Esophagus muscularis mucosa (tissue), 4 donors: Measurements from ENCODE around the gene HOXB7. TPM values are rescaled to one million over a fixed set of nuclear protein-coding genes. Genes with fewer than 3 reads are reported as not detected.

Experiments used
- DNase-seq: peaks from one replicate; pipeline ENCODE4 v3.0.0-alpha.2; 2017; ENCODE audit errors: extremely low spot score
- H3K27ac ChIP-seq, 4 donors: fragments of 200-600 bp; sonication (generic); replicated peaks in 1 of 4; 1 replicate in 3 of 4; 2 replicates in 1 of 4; pipeline ENCODE4 v1.5.1; 2016 to 2019; ENCODE audit warnings: mild to moderate bottlenecking in 1 of 4
- H3K27me3 ChIP-seq, 4 donors: fragments of 200-600 bp; sonication (generic); one replicate each; pipeline versions ENCODE4 v1.5.1 to v1.6.0; 2016 to 2019
- H3K36me3 ChIP-seq, 4 donors: fragments of 200-600 bp; sonication (generic); one replicate each; pipeline ENCODE4 v1.5.1; 2016 to 2019
- H3K4me1 ChIP-seq, 4 donors: fragments of 200-600 bp; sonication (generic); one replicate each; pipeline ENCODE4 v1.5.1; 2016 to 2019
- H3K4me3 ChIP-seq, 4 donors: fragments of 200-600 bp; sonication (generic); 1 replicate in 2 of 4; 2 replicates in 2 of 4; pipeline ENCODE4 v1.5.1; 2016 to 2019; ENCODE audit warnings: mild to moderate bottlenecking in 4 of 4, moderate library complexity in 1 of 4
- H3K9me3 ChIP-seq, 4 donors: fragments of 200-600 bp; sonication (generic); 1 replicate in 3 of 4; 2 replicates in 1 of 4; pipeline ENCODE4 v1.5.1; 2016 to 2019
- CTCF ChIP-seq, 3 experiments: fragments of 200-600 bp in 2 of 3; fragments of 450-650 bp in 1 of 3; sonication (generic) in 2 of 3; IDR thresholded peaks; one replicate each; pipeline ENCODE4 v1.5.1; 2017 to 2019; ENCODE audit warnings: antibody characterized with exemption in 3 of 3, mild to moderate bottlenecking in 2 of 3, moderate library complexity in 1 of 3
- EP300 ChIP-seq: sonication (generic); formaldehyde crosslinking; IDR thresholded peaks from one replicate; pipeline ENCODE4 v1.6.1; 2017; ENCODE audit warnings: antibody characterized with exemption
- POLR2A ChIP-seq: fragments of 450-650 bp; IDR thresholded peaks from one replicate; pipeline ENCODE4 v1.6.1; 2017; ENCODE audit warnings: antibody characterized with exemption, moderate library complexity, mild to moderate bottlenecking, low read depth
- POLR2AphosphoS5 ChIP-seq, 2 donors: sonication (generic); formaldehyde crosslinking; IDR thresholded peaks; one replicate each; pipeline ENCODE4 v1.6.1; 2017; ENCODE audit warnings: antibody characterized with exemption in 2 of 2
- WGBS: methylation state at CpG from one replicate; pipeline ENCODE4 v1.1.5; 2018; 5-methylcytosine and 5-hydroxymethylcytosine counted together
- intact Hi-C: fragments of 100-400 bp; cut with DNase I; formaldehyde crosslinking; loops from one replicate; pipeline ENCODE4 v1.15.1; 2023
- total RNA-seq, 4 donors: library from RNA; depleted of rRNA; stranded (reverse); fragments of >200 nt; gene quantifications; one replicate each; pipeline versions ENCODE4 v1.1.0 to v1.2.1, GENCODE V29; 2016

HOXB7 gene
- total RNA-seq, 4 donors from 2014 or later = 0.52 to 1.7 (median 0.66) TPM

GRCh38 chr17:48643697-48644012, 32.8 kb upstream of the HOXB7 start:
- peaks cover 11 to 21% (median 19%) of the 10 kb centered on the region in 4 donors for H3K4me1 ChIP-seq
- H3K27me3 ChIP-seq = peaks cover 4 to 100% (median 80%) of the 10 kb centered on the region in 4 donors
- H3K9me3 ChIP-seq = no peaks in the 10 kb centered on the region
- DNase-seq = no peak
- intact Hi-C loops = no loop called here
- TF ChIP-seq CTCF (IDR thresholded peaks at IDR 0.05) (no peak), POLR2AphosphoS5 (IDR thresholded peaks at IDR 0.05) (no peak), POLR2A (no peak), EP300 (no peak)
- no peaks in the 10 kb centered on the region for H3K36me3 ChIP-seq
- no peak overlapping the region for H3K4me3 ChIP-seq
- H3K27ac ChIP-seq = no peak overlapping the region

- Histone ChIP-seq H3K36me3 (no peaks in the 10 kb centered on the region), H3K27ac (no peak overlapping the region), H3K4me3 (no peak overlapping the region), H3K4me1 (peaks cover 11 to 21% (median 19%) of the 10 kb centered on the region in 4 donors), H3K9me3 (no peaks in the 10 kb centered on the region), H3K27me3 (peaks cover 4 to 100% (median 78%) of the 10 kb centered on the region in 4 donors)
- TF ChIP-seq EP300 = no peak
- no peak for TF ChIP-seq POLR2A
- no peak for TF ChIP-seq POLR2AphosphoS5 (IDR thresholded peaks at IDR 0.05)
- no peak for TF ChIP-seq CTCF (IDR thresholded peaks at IDR 0.05)
- intact Hi-C loops = no loop called here
- 39% methylated on average over 18 of the region's 23 CpGs for WGBS
- no peak for DNase-seq
These were observed 32.3 kb upstream of the HOXB7 start for GRCh38 chr17:48642843-48643696.

GRCh38 chr17:48642059-48642842, 31.4 kb upstream of the HOXB7 start:
- H3K27ac ChIP-seq = no peak overlapping the region
- no peak for DNase-seq
- H3K9me3 ChIP-seq = no peaks in the 10 kb centered on the region
- TF ChIP-seq POLR2AphosphoS5 (IDR thresholded peaks at IDR 0.05) (no peak), EP300 (no peak), POLR2A (no peak), CTCF (IDR thresholded peaks at IDR 0.05) (no peak)
- no peak overlapping the region for H3K4me3 ChIP-seq
- peaks cover 4 to 100% (median 79%) of the 10 kb centered on the region in 4 donors for H3K27me3 ChIP-seq
- WGBS = 6% methylated on average over 35 of the region's 58 CpGs
- no peaks in the 10 kb centered on the region for H3K36me3 ChIP-seq
- peaks cover 6 to 14% (median 13%) of the 10 kb centered on the region in 4 donors for H3K4me1 ChIP-seq
- intact Hi-C loops = no loop called here

- no peak for TF ChIP-seq POLR2AphosphoS5 (IDR thresholded peaks at IDR 0.05)
- no peak for TF ChIP-seq CTCF (IDR thresholded peaks at IDR 0.05)
- no peak for TF ChIP-seq EP300
- no peak for TF ChIP-seq POLR2A
- intact Hi-C loops = no loop called here
- 13% methylated on average over 29 of the region's 29 CpGs for whole genome bisulfite sequencing
- peaks cover 4 to 100% (median 83%) of the 10 kb centered on the region in 4 donors for H3K27me3 ChIP-seq
- no peak overlapping the region for H3K27ac ChIP-seq
- H3K36me3 ChIP-seq = no peaks in the 10 kb centered on the region
- H3K9me3 ChIP-seq = no peaks in the 10 kb centered on the region
- peaks cover 3 to 11% (median 8%) of the 10 kb centered on the region in 4 donors for H3K4me1 ChIP-seq
- no peak for DNase-seq
- no peak overlapping the region for H3K4me3 ChIP-seq
These were observed 30.8 kb upstream of the HOXB7 start for GRCh38 chr17:48641541-48642058.
